GM23338 (cell line): Measurements from ENCODE around the gene SOX13. TPM values are rescaled to one million over a fixed set of nuclear protein-coding genes. Genes with fewer than 3 reads are reported as not detected.

Experiments
- ATAC-seq: fragments of 200-7000 bp; cut with Tn5 transposase; 3 replicates; pipeline ENCODE4 v1.9.1; 2020
- DNase-seq: peaks from one replicate; pipeline ENCODE4 v3.0.0-alpha.2; 2015; ENCODE audit warnings: low spot score
- H2AFZ ChIP-seq: fragments of 200-600 bp; sonication (generic); 2 replicates; pipeline ENCODE4 v1.8.0; 2016; ENCODE audit warnings: antibody characterized with exemption, mild to moderate bottlenecking, moderate library complexity
- H3F3A ChIP-seq: fragments of 200-600 bp; sonication (generic); replicated peaks from 2 replicates; pipeline ENCODE4 v1.8.0; 2017; ENCODE audit warnings: antibody characterized with exemption, mixed run types, low read depth
- H3K27ac ChIP-seq: fragments of 200-600 bp; sonication (generic); 2 replicates; pipeline ENCODE4 v1.6.1; 2016; ENCODE audit warnings: low read depth
- H3K27me3 ChIP-seq: fragments of 200-600 bp; sonication (generic); 2 replicates; pipeline ENCODE4 v1.8.0; 2016; ENCODE audit warnings: mild to moderate bottlenecking, mixed run types, moderate library complexity; ENCODE audit not compliant: insufficient read depth
- H3K36me3 ChIP-seq: fragments of 200-600 bp; sonication (generic); 2 replicates; pipeline ENCODE4 v1.8.0; 2016; ENCODE audit warnings: mild to moderate bottlenecking; ENCODE audit not compliant: insufficient read depth
- H3K4me1 ChIP-seq: fragments of 200-600 bp; sonication (generic); 2 replicates; pipeline ENCODE4 v1.8.0; 2016; ENCODE audit warnings: mild to moderate bottlenecking, moderate library complexity; ENCODE audit not compliant: insufficient read depth
- H3K4me2 ChIP-seq: fragments of 200-600 bp; sonication (generic); 2 replicates; pipeline ENCODE4 v1.7.1; 2017; ENCODE audit warnings: mixed run types
- H3K4me3 ChIP-seq: fragments of 200-600 bp; sonication (generic); 2 replicates; pipeline ENCODE4 v1.6.1; 2016; ENCODE audit warnings: mixed run types
- H3K79me2 ChIP-seq: fragments of 200-600 bp; sonication (generic); replicated peaks from 2 replicates; pipeline ENCODE4 v1.8.0; 2017; ENCODE audit warnings: mild to moderate bottlenecking; ENCODE audit not compliant: insufficient read depth
- H3K9me2 ChIP-seq: fragments of 200-600 bp; sonication (generic); 2 replicates; pipeline ENCODE4 v1.8.0; 2017; ENCODE audit not compliant: insufficient read depth
- H4K20me1 ChIP-seq: fragments of 200-600 bp; sonication (generic); replicated peaks from 2 replicates; pipeline ENCODE4 v1.8.0; 2017; ENCODE audit warnings: mild to moderate bottlenecking; ENCODE audit not compliant: insufficient read depth
- H3K27ac Mint-ChIP-seq: 2 replicates; pipeline ENCODE4 v1.8.0; 2020; ENCODE audit warnings: inconsistent platforms, mild to moderate bottlenecking, moderate library complexity, mixed read lengths
- H3K27me3 Mint-ChIP-seq: 3 replicates; pipeline ENCODE4 v1.8.0; 2022; ENCODE audit warnings: low read depth, mild to moderate bottlenecking, moderate library complexity, mixed read lengths, inconsistent platforms; ENCODE audit not compliant: insufficient read depth, poor library complexity
- H3K36me3 Mint-ChIP-seq: 3 replicates; pipeline ENCODE4 v1.8.0; 2021; ENCODE audit warnings: low read depth, mild to moderate bottlenecking, inconsistent platforms, moderate library complexity, mixed read lengths
- H3K4me1 Mint-ChIP-seq: 3 replicates; pipeline ENCODE4 v1.8.0; 2020; ENCODE audit warnings: mild to moderate bottlenecking, inconsistent platforms, mixed read lengths
- H3K4me3 Mint-ChIP-seq: 3 replicates; pipeline ENCODE4 v1.8.0; 2021; ENCODE audit warnings: moderate library complexity, mild to moderate bottlenecking, inconsistent platforms, mixed read lengths
- H3K9me3 Mint-ChIP-seq: 3 replicates; pipeline ENCODE4 v1.8.0; 2020; ENCODE audit warnings: moderate library complexity, mild to moderate bottlenecking, inconsistent platforms, mixed read lengths
- CREB1 ChIP-seq: fragments of 250-450 bp; sonication (Bioruptor Pico); IDR thresholded peaks from 2 replicates; pipeline ENCODE4 v1.5.0; 2020; ENCODE audit warnings: low read depth, mild to moderate bottlenecking, moderate library complexity
- CTCF ChIP-seq, 2 experiments: fragments of 200-600 bp in 1 of 2; sonication (generic) in 1 of 2; conservative IDR thresholded peaks; 2 replicates each; pipeline versions ENCODE4 v1.5.1 to v1.6.1; 2016 to 2017; ENCODE audit warnings: antibody characterized with exemption in 2 of 2, low read depth in 2 of 2, mild to moderate bottlenecking in 2 of 2, moderate library complexity in 1 of 2
- ETS1 ChIP-seq: IDR thresholded peaks from 2 replicates; pipeline ENCODE4 v1.6.1; 2016; ENCODE audit warnings: antibody characterized with exemption
- EZH2 ChIP-seq: fragments of 200-600 bp; sonication (generic); IDR thresholded peaks from one replicate; pipeline ENCODE4 v1.8.0; 2017; ENCODE audit warnings: antibody characterized with exemption, mild to moderate bottlenecking, low read depth; ENCODE audit not compliant: unreplicated experiment
- EZH2phosphoT487 ChIP-seq: fragments of 200-600 bp; sonication (generic); IDR thresholded peaks from one replicate; pipeline ENCODE4 v1.8.1; 2018; ENCODE audit warnings: antibody characterized with exemption; ENCODE audit not compliant: unreplicated experiment
- JUNB ChIP-seq: IDR thresholded peaks from one replicate; pipeline ENCODE4 v1.6.1; 2016; ENCODE audit warnings: antibody characterized with exemption; ENCODE audit not compliant: unreplicated experiment
- NANOG ChIP-seq: IDR thresholded peaks from 2 replicates; pipeline ENCODE4 v1.6.1; 2016; ENCODE audit warnings: antibody characterized with exemption, borderline replicate concordance
- POLR2AphosphoS5 ChIP-seq: IDR thresholded peaks from 2 replicates; pipeline ENCODE4 v1.6.1; 2016; ENCODE audit warnings: antibody characterized with exemption, low read depth
- REST ChIP-seq: IDR thresholded peaks from one replicate; pipeline ENCODE4 v1.6.1; 2018; ENCODE audit warnings: antibody characterized with exemption; ENCODE audit not compliant: unreplicated experiment
- STAT1 ChIP-seq: IDR thresholded peaks from one replicate; pipeline ENCODE4 v1.6.1; 2016; ENCODE audit warnings: antibody characterized with exemption; ENCODE audit not compliant: unreplicated experiment
- ZNF114 ChIP-seq: fragments of 250-450 bp; sonication (Bioruptor Pico); IDR thresholded peaks from 2 replicates; pipeline ENCODE4 v1.5.0; 2020; ENCODE audit warnings: mild to moderate bottlenecking, moderate library complexity
- ZNF331 ChIP-seq: fragments of 250-450 bp; sonication (Bioruptor Pico); IDR thresholded peaks from 2 replicates; pipeline ENCODE4 v1.5.0; 2020; ENCODE audit warnings: low read depth, mild to moderate bottlenecking, moderate library complexity
- ZNF462 ChIP-seq: fragments of 250-450 bp; sonication (Bioruptor Pico); IDR thresholded peaks from 2 replicates; pipeline ENCODE4 v1.5.0; 2020; ENCODE audit warnings: mild to moderate bottlenecking, moderate library complexity
- polyA plus RNA-seq: library from polyadenylated mRNA; unstranded; fragments of >200 nt; fragmentation: Nextera tagmentation; extraction: Ambion mirVana; gene quantifications from 2 replicates; pipeline ENCODE4 v1.2.1, GENCODE V29; 2016
- total RNA-seq: library from RNA; depleted of rRNA; stranded (reverse); fragments of >200 nt; shearing (Covaris generic); gene quantifications from 2 replicates; pipeline ENCODE4 v1.2.3, GENCODE V29; 2014

SOX13 gene
- total and polyA plus RNA-seq, 2 experiments from 2014 or later: 28.6 to 123 TPM

- Histone ChIP-seq H3K9me2 (no peaks in the 10 kb centered on the region), H3F3A (peaks cover 34% of the 10 kb centered on the region), H3K27ac (peak overlapping the region; percentile 75; the same call in 1 of the 2 replicates), H2AFZ (no peak overlapping the region), H4K20me1 (peaks cover 92% of the 10 kb centered on the region), H3K27me3 (no peaks in the 10 kb centered on the region), H3K4me2 (peak overlapping the region; percentile 74), H3K79me2 (peaks cover 100% of the 10 kb centered on the region), H3K4me1 (peaks cover 86% of the 10 kb centered on the region), H3K4me3 (peak overlapping the region; percentile 26; the same call in 1 of the 2 replicates), H3K36me3 (no peaks in the 10 kb centered on the region; the same call in 1 of the 2 replicates)
- ATAC-seq (no peak), DNase-seq (no peak)
- Mint-ChIP-seq H3K4me1 (peaks cover 81% of the 10 kb centered on the region), H3K9me3 (no peaks in the 10 kb centered on the region), H3K27me3 (peaks cover 5% of the 10 kb centered on the region), H3K4me3 (no peak overlapping the region; the same call in 2 of the 3 replicates), H3K36me3 (peaks cover 10% of the 10 kb centered on the region; the same call in 2 of the 3 replicates), H3K27ac (no peak overlapping the region; the same call in 1 of the 2 replicates)
- TF ChIP-seq ZNF462: no peak
- TF ChIP-seq ETS1: no peak
- no peak for TF ChIP-seq CREB1
- TF ChIP-seq REST: no peak
- TF ChIP-seq ZNF331: no peak
- TF ChIP-seq EZH2phosphoT487: no peak
- TF ChIP-seq JUNB: no peak
- no peak for TF ChIP-seq POLR2AphosphoS5
- no peak for TF ChIP-seq NANOG
- no peak for TF ChIP-seq EZH2
- no peak for TF ChIP-seq STAT1
- no peak for TF ChIP-seq ZNF114 (CRISPR knock-in tag)
- TF ChIP-seq CTCF (conservative IDR thresholded peaks at IDR 0.05; ENCODE audit: low read depth in 2 of 2): no peak
Observed at GRCh38 chr1:204093421-204093717, 20.5 kb downstream of the SOX13 start.
